WTC11 (cell line): ENCODE measurements around the gene CREBBP. TPM values are rescaled to one million over a fixed set of nuclear protein-coding genes. Genes with fewer than 3 reads are reported as not detected.

ENCODE experiments used
- ATAC-seq: fragments of 200-7000 bp; cut with Tn5 transposase; 2 replicates; pipeline ENCODE4 v1.10.0; 2021; ENCODE audit warnings: mild to moderate bottlenecking, moderate library complexity
- CTCF ChIA-PET: fragments of 300-600 bp; sonication (Branson Sonifier 250); formaldehyde crosslinking; loops from one replicate; lab custom pipeline; 2021; ENCODE audit warnings: antibody characterized with exemption; lab: Charles Lee
- POLR2A ChIA-PET: fragments of 350-600 bp; sonication (Branson Sonifier 250); formaldehyde crosslinking; loops from one replicate; lab custom pipeline; 2021; ENCODE audit warnings: antibody characterized with exemption; lab: Charles Lee
- DNase-seq: peaks from one replicate; pipeline ENCODE4 v3.0.0; 2021; ENCODE audit warnings: low spot score
- H3K27ac Mint-ChIP-seq: 2 replicates; pipeline ENCODE4 v1.8.0; 2021; ENCODE audit warnings: mixed read lengths
- H3K27me3 Mint-ChIP-seq: 2 replicates; pipeline ENCODE4 v1.8.0; 2021; ENCODE audit warnings: low read depth, mild to moderate bottlenecking, moderate library complexity, mixed read lengths
- H3K36me3 Mint-ChIP-seq: 2 replicates; pipeline ENCODE4 v1.8.0; 2021; ENCODE audit warnings: mixed read lengths
- H3K4me1 Mint-ChIP-seq: 2 replicates; pipeline ENCODE4 v1.8.0; 2022; ENCODE audit warnings: mixed read lengths
- H3K4me3 Mint-ChIP-seq: 2 replicates; pipeline ENCODE4 v1.8.0; 2021; ENCODE audit warnings: mild to moderate bottlenecking, moderate library complexity, mixed read lengths
- H3K9me3 Mint-ChIP-seq: 2 replicates; pipeline ENCODE4 v1.8.0; 2021; ENCODE audit warnings: mixed read lengths
- ATF3 ChIP-seq: sonication (generic); formaldehyde crosslinking; conservative IDR thresholded peaks from 2 replicates; pipeline ENCODE4 v1.8.1; 2022; ENCODE audit warnings: mild to moderate bottlenecking, missing genetic modification reagents
- E2F5 ChIP-seq: sonication (generic); formaldehyde crosslinking; IDR thresholded peaks from 2 replicates; pipeline ENCODE4 v1.8.1; 2022; ENCODE audit warnings: mild to moderate bottlenecking, moderate library complexity, missing genetic modification reagents
- JUN ChIP-seq: sonication (generic); formaldehyde crosslinking; IDR thresholded peaks from 2 replicates; pipeline ENCODE4 v1.8.0; 2023; ENCODE audit warnings: mild to moderate bottlenecking, missing genetic modification reagents
- SMAD3 ChIP-seq: sonication (generic); formaldehyde crosslinking; IDR thresholded peaks from 2 replicates; pipeline ENCODE4 v1.8.0; 2022; ENCODE audit warnings: missing genetic modification reagents, mild to moderate bottlenecking, borderline replicate concordance
- SP1 ChIP-seq: sonication (generic); formaldehyde crosslinking; conservative IDR thresholded peaks from 2 replicates; pipeline ENCODE4 v1.8.1; 2022; ENCODE audit warnings: missing genetic modification reagents
- STAT6 ChIP-seq: sonication (generic); formaldehyde crosslinking; conservative IDR thresholded peaks from 2 replicates; pipeline ENCODE4 v1.8.1; 2023; ENCODE audit warnings: mild to moderate bottlenecking, low read depth, missing genetic modification reagents, moderate library complexity
- TCF7 ChIP-seq: sonication (generic); formaldehyde crosslinking; IDR thresholded peaks from 2 replicates; pipeline ENCODE4 v1.8.0; 2022; ENCODE audit warnings: mild to moderate bottlenecking, low read depth, missing genetic modification reagents, moderate library complexity
- ZNF121 ChIP-seq: sonication (generic); formaldehyde crosslinking; IDR thresholded peaks from 2 replicates; pipeline ENCODE4 v1.8.0; 2023; ENCODE audit warnings: missing genetic modification reagents
- ZNF396 ChIP-seq: fragments of 250-450 bp; sonication (Bioruptor Pico); IDR thresholded peaks from 2 replicates; pipeline ENCODE4 v1.8.0; 2021; ENCODE audit warnings: mild to moderate bottlenecking, moderate library complexity, borderline replicate concordance
- ZNF512 ChIP-seq: sonication (generic); formaldehyde crosslinking; IDR thresholded peaks from 2 replicates; pipeline ENCODE4 v1.8.1; 2022; ENCODE audit warnings: missing genetic modification reagents, borderline replicate concordance
- total RNA-seq: library from RNA; stranded (reverse); gene quantifications from 3 replicates; pipeline ENCODE4 v1.2.3, GENCODE V29; 2021
- TF ChIP-seq, protein P1 (sequence below): fragments of 250-450 bp; sonication (Bioruptor Pico); IDR thresholded peaks from 2 replicates; pipeline ENCODE4 v1.8.0; 2021; ENCODE audit warnings: mild to moderate bottlenecking

The CREBBP gene
- total RNA-seq, 1 experiment from 2014 or later = 49.6 TPM

DNA sequence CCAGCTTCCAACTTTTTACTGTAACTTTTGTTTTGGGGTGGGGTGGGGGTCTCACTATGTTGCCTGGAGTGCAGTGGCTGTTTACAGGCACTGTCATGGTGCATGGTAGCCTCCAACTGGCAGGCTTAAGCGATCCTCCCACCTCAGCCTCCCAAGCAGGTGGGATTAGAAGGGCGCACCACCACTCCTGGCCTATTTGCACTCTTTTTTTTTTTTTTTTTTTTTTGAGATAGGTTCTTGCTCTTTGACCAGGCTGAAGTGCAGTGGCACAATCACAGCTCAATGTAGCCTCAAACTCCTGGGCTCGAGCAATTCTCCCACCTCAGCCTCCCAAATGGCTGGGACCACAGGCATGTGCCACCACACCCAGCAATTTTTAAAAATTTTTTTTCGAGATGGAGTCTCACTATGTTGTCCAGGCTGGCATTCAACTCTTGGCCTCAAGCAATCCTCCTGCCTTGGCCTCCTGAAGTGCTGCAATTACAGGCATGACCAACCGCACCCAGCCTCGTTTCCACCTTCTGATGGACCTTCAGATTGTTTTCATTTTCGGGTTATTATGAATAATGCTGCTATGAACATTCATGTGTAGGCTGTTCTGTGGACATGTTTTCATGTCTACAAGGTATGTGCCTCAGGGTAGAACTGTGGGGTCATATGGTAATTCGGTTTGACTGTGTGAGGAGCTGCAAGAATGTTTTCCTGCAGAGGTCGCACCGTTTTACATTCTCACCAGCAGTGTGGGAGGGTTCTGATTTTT is 174.1 kb downstream of the CREBBP start:
- H3K27me3 Mint-ChIP-seq = no peaks in the 10 kb centered on the region
- TF ChIP-seq ZNF121 (CRISPR knock-in tag) = peak; percentile 41; the same call in 1 of the 2 replicates
- TF ChIP-seq ATF3 (CRISPR knock-in tag) = no peak
- TF ChIP-seq, all 79 proteins: peak for 1
- H3K36me3 Mint-ChIP-seq = peaks cover 7% of the 10 kb centered on the region; the same call in 1 of the 2 replicates
- ATAC-seq (peak; percentile 36; the same call in 1 of the 2 replicates), DNase-seq (no peak)
- no peak overlapping the region for H3K4me3 Mint-ChIP-seq
- no peaks in the 10 kb centered on the region for H3K9me3 Mint-ChIP-seq
- POLR2A ChIA-PET = interaction anchor here (0.7 kb wide), 1 partner anchor 23 kb away, joined by 3 read pairs; no protein-coding TSS in a partner anchor
- H3K27ac Mint-ChIP-seq = peak overlapping the region; percentile 41; the same call in 1 of the 2 replicates
- no peaks in the 10 kb centered on the region for H3K4me1 Mint-ChIP-seq
- CTCF ChIA-PET = no interaction called here

- POLR2A ChIA-PET = no interaction called here
- Mint-ChIP-seq H3K4me3 (no peak overlapping the region), H3K9me3 (no peaks in the 10 kb centered on the region), H3K36me3 (no peaks in the 10 kb centered on the region; the same call in none of the 2 replicates), H3K27ac (no peak overlapping the region), H3K27me3 (no peaks in the 10 kb centered on the region), H3K4me1 (no peaks in the 10 kb centered on the region)
- CTCF ChIA-PET = interaction anchor here (0.7 kb wide), 1 partner anchor 40 kb away, joined by 4 read pairs; no protein-coding TSS in a partner anchor
- no peak for ATAC-seq
- no peak for DNase-seq
- TF ChIP-seq SMAD3 (CRISPR knock-in tag) (no peak), ZNF512 (CRISPR knock-in tag) (no peak), E2F5 (no peak)
These were observed 178.4 kb downstream of the CREBBP start for GRCh38 chr16:3702082-3702481.

DNA sequence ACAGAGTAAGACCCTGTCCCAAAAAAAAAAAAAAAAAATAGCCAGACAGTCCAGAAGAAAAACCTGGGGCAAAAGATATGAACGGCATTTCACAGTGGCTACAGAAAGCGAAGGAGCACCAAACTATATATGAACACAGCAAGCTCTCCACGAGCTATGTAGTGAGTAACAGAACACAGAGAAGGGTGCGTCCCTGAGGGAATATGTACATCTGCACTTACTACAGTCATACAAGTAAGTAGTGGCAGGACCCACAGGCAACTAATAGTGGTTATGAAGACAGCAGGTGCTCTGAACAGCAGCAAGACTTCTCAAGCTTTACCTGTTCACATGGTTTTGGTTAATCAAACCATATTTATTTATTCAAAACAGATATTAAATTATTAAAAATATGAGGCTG is 179.0 kb downstream of the CREBBP start:
- ChIA-PET POLR2A (no interaction called here), CTCF (interaction anchor here (1.2 kb wide), 1 partner anchor 11 kb away, joined by 3 read pairs; no protein-coding TSS in a partner anchor)
- no peak for ATAC-seq
- no peak overlapping the region for H3K27ac Mint-ChIP-seq
- no peak for TF ChIP-seq JUN (CRISPR knock-in tag)
- no peak for TF ChIP-seq ZNF396 (CRISPR knock-in tag)
- TF ChIP-seq, protein P1, sequence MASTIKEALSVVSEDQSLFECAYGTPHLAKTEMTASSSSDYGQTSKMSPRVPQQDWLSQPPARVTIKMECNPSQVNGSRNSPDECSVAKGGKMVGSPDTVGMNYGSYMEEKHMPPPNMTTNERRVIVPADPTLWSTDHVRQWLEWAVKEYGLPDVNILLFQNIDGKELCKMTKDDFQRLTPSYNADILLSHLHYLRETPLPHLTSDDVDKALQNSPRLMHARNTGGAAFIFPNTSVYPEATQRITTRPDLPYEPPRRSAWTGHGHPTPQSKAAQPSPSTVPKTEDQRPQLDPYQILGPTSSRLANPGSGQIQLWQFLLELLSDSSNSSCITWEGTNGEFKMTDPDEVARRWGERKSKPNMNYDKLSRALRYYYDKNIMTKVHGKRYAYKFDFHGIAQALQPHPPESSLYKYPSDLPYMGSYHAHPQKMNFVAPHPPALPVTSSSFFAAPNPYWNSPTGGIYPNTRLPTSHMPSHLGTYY = no peak
- TF ChIP-seq STAT6 (CRISPR knock-in tag) = no peak
- no peak for TF ChIP-seq SP1
- TF ChIP-seq TCF7 (CRISPR knock-in tag) = no peak
- TF ChIP-seq SMAD3 (CRISPR knock-in tag) = no peak
- H3K9me3 Mint-ChIP-seq = no peaks in the 10 kb centered on the region
- H3K27me3 Mint-ChIP-seq = no peaks in the 10 kb centered on the region
- no peaks in the 10 kb centered on the region; the same call in none of the 2 replicates for H3K36me3 Mint-ChIP-seq
- DNase-seq = no peak
- H3K4me1 Mint-ChIP-seq = no peaks in the 10 kb centered on the region
- no peak overlapping the region for H3K4me3 Mint-ChIP-seq
